Epithelial cell of esophagus (primary cell): ENCODE measurements around the gene CDC42EP4.
"Not testable (repeated sequence)": the region's sequence is repeated elsewhere in the genome, so short reads cannot be mapped to it uniquely, and the experiment has no call there.

Experiments used
- DNase-seq: peaks from one replicate; pipeline ENCODE4 v3.0.0; 2010; ENCODE audit warnings: low read depth
- H3K4me3 ChIP-seq: 2 replicates; pipeline ENCODE4 v1.5.1; 2011; ENCODE audit warnings: mild to moderate bottlenecking, low read length, control low read depth
- CTCF ChIP-seq: IDR thresholded peaks from 2 replicates; pipeline ENCODE4 v1.5.1; 2011; ENCODE audit warnings: low read depth, mild to moderate bottlenecking, low read length, control low read depth, inconsistent platforms; ENCODE audit not compliant: insufficient read depth; ENCODE audit errors: missing control alignments

The CDC42EP4 gene

DNA sequence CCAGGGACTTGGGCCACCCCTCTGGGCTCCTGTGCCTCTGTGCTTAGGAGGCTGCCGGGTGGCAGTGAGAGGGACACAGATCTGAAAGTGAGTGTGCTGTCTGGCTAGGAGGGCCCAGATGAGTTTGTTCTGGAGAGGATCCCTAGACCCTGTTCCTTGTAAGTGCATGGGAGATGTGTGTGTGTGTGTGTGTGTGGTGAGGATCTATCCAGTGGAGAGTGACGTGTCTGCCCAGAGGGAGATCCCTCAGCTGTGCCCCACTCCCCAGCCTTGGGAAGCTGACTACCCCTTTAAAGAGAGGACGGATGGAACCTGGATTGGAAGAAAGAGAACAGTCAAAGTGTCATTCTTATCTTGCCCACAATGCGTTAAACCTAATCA is 25.5 kb upstream of the CDC42EP4 start:
- no peak overlapping the region for H3K4me3 ChIP-seq
- DNase-seq = no peak
- TF ChIP-seq CTCF = no peak

- DNase-seq = no peak
- no peak for TF ChIP-seq CTCF
- H3K4me3 ChIP-seq = no peak overlapping the region
These were observed 24.9 kb upstream of the CDC42EP4 start for GRCh38 chr17:73336408-73337329.

DNA sequence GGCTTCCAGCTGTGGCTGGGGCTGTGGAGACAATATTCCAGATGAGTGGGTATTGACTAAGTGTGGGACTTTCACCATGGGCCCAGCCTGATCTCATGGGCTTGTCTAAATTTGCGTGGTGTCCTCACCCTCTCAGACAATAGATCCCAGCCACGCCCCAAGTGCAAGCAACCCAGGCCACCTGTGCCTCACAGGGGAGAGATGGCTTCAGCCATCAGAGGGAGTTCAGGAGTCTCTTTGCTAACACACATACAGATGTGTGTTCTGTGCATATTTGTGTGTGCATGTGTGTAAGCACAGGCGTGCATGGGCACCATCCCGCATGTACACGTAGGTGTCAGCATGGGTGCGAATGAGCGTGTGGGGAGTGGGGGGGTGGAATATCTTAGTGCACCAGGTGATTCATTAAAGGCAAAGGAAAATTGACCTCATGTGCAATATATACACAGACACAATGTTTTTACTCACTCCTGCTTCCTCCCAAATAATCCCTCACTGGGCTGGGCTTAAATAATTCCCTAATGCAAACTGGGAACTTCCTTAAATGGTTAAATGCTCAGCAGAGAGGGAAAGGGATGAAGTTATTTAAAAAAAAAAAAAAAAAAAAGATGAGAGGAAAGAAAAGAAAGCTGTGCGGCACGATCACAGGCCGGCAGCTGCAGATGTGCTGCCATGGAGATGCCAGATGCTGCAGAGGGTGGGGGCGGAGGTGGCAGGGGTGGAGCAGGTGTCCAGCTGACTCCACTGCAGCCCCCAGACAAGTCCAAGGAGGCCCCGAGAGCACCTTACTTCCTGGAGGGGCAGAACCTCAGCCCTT is 24.0 kb upstream of the CDC42EP4 start:
- TF ChIP-seq CTCF = peak; percentile 17
- DNase-seq = peak; percentile 93
- no peak overlapping the region for H3K4me3 ChIP-seq

- no peak overlapping the region for H3K4me3 ChIP-seq
- peak; percentile 71 for DNase-seq
- TF ChIP-seq CTCF = no peak
These were observed 23.1 kb upstream of the CDC42EP4 start for GRCh38 chr17:73334771-73335513.

- DNase-seq = peak; percentile 76
- not testable (repeated sequence) for H3K4me3 ChIP-seq
These were observed 21.6 kb upstream of the CDC42EP4 start for GRCh38 chr17:73333445-73333844.

DNA sequence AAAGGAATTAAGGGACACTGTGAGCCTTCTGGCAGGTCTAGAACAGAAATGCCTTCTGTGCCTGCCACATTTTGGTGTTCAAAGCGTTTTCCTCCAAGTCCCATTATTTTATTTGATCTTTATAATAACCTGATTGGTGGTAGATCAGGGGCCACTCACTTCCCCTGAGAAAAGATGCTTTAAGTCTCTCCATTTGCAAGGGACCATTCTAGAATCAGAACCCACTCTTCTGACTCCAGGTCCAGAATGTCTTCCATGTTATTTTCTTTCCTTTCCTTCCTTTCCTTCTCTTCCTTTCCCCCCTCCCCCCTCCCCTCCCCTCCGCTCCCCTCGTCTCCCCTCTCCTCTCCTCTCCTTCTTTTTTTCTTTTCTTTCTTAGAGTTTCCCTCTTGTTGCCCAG is 19.3 kb upstream of the CDC42EP4 start:
- no peak for DNase-seq

More for the DNA sequence above, 19.3 kb upstream of the CDC42EP4 start:
- no peak overlapping the region for H3K4me3 ChIP-seq
- TF ChIP-seq CTCF = no peak
